IMR-90 (cell line): Measurements from ENCODE around the gene EFNA5. TPM values are rescaled to one million over a fixed set of nuclear protein-coding genes. Genes with fewer than 3 reads are reported as not detected.

Experiments
- ATAC-seq: fragments of 200-7000 bp; cut with Tn5 transposase; 2 replicates; pipeline ENCODE4 v1.9.1; 2020; ENCODE audit warnings: low read depth, mild to moderate bottlenecking, moderate library complexity
- BruUV-seq: library from RNA; stranded (reverse); fragments of 400-500 nt; replicated peaks from 2 replicates; lab custom pipeline; 2021; lab: Mats Ljungman, UMichigan
- CTCF ChIA-PET: fragments of 300-600 bp; formaldehyde crosslinking; extraction: SDS; loops from one replicate; lab custom pipeline; 2021; ENCODE audit warnings: antibody characterized with exemption; lab: Yijun Ruan, JAX
- POLR2A ChIA-PET: fragments of 300-600 bp; sonication (Branson Sonifier 250); formaldehyde crosslinking; loops from one replicate; lab custom pipeline; 2022; ENCODE audit warnings: antibody characterized with exemption; ENCODE audit not compliant: unreplicated experiment; lab: Charles Lee
- DNase-seq: peaks from one replicate; pipeline ENCODE4 v3.0.0; 2013
- H2AFZ ChIP-seq: replicated peaks from 2 replicates; pipeline ENCODE3; 2013; ENCODE audit warnings: low read length, mild to moderate bottlenecking; ENCODE audit not compliant: poor library complexity
- H2AK5ac ChIP-seq: 2 replicates; pipeline ENCODE4 v1.6.1; 2013; ENCODE audit warnings: low read depth, low read length, inconsistent platforms
- H2AK9ac ChIP-seq: replicated peaks from 2 replicates; pipeline ENCODE3; 2013; ENCODE audit warnings: mild to moderate bottlenecking, low read depth, low read length, moderate library complexity; ENCODE audit not compliant: poor library complexity
- H2BK120ac ChIP-seq: 2 replicates; pipeline ENCODE4 v1.6.1; 2013; ENCODE audit warnings: low read depth, low read length, inconsistent platforms
- H2BK15ac ChIP-seq: 3 replicates; pipeline ENCODE4 v1.6.1; 2013; ENCODE audit warnings: low read depth, low read length, inconsistent platforms
- H2BK20ac ChIP-seq: 2 replicates; pipeline ENCODE4 v1.6.1; 2013; ENCODE audit warnings: low read depth, mild to moderate bottlenecking, inconsistent platforms, low read length, moderate library complexity
- H2BK5ac ChIP-seq: 2 replicates; pipeline ENCODE4 v1.6.1; 2013; ENCODE audit warnings: mild to moderate bottlenecking, low read depth, low read length, inconsistent platforms; ENCODE audit not compliant: poor library complexity, severe bottlenecking
- H3K14ac ChIP-seq: replicated peaks from 2 replicates; pipeline ENCODE4 v1.6.1; 2013; ENCODE audit warnings: low read depth, low read length, inconsistent platforms
- H3K18ac ChIP-seq: 2 replicates; pipeline ENCODE4 v1.6.1; 2013; ENCODE audit warnings: low read depth, low read length, control low read depth
- H3K23ac ChIP-seq: 2 replicates; pipeline ENCODE4 v1.6.1; 2013; ENCODE audit warnings: low read depth, low read length, inconsistent platforms
- H3K27ac ChIP-seq: 2 replicates; pipeline ENCODE4 v1.5.1; 2013; ENCODE audit warnings: mild to moderate bottlenecking, control low read depth, low read length; ENCODE audit not compliant: insufficient read depth
- H3K27me3 ChIP-seq: 2 replicates; pipeline ENCODE4 v1.6.1; 2013; ENCODE audit warnings: low read length; ENCODE audit not compliant: control insufficient read depth, insufficient read depth
- H3K36me3 ChIP-seq: 2 replicates; pipeline ENCODE4 v1.6.1; 2013; ENCODE audit warnings: low read length, mixed read lengths; ENCODE audit not compliant: control insufficient read depth, insufficient read depth
- H3K4ac ChIP-seq: 2 replicates; pipeline ENCODE4 v1.6.1; 2013; ENCODE audit warnings: low read depth, low read length, inconsistent platforms
- H3K4me1 ChIP-seq: 2 replicates; pipeline ENCODE4 v1.6.1; 2013; ENCODE audit warnings: low read length, mixed read lengths; ENCODE audit not compliant: control insufficient read depth, insufficient read depth
- H3K4me2 ChIP-seq: 2 replicates; pipeline ENCODE4 v1.6.1; 2013; ENCODE audit warnings: low read depth, mild to moderate bottlenecking, control low read depth, low read length, moderate library complexity
- H3K4me3 ChIP-seq: 2 replicates; pipeline ENCODE4 v1.5.1; 2013; ENCODE audit warnings: low read depth, mild to moderate bottlenecking, control low read depth, low read length, moderate library complexity; ENCODE audit not compliant: insufficient read depth
- H3K56ac ChIP-seq: 2 replicates; pipeline ENCODE4 v1.6.1; 2013; ENCODE audit warnings: low read length, inconsistent platforms; ENCODE audit not compliant: insufficient read depth; ENCODE audit errors: extremely low read depth
- H3K79me1 ChIP-seq, 2 experiments: 2 replicates each; pipeline ENCODE4 v1.6.1; 2013; ENCODE audit warnings: low read length in 2 of 2, inconsistent platforms in 1 of 2, low read depth in 1 of 2
- H3K9ac ChIP-seq: 2 replicates; pipeline ENCODE4 v1.6.1; 2013; ENCODE audit warnings: low read depth, low read length, control low read depth
- H3K9me1 ChIP-seq: 2 replicates; pipeline ENCODE4 v1.6.1; 2013; ENCODE audit warnings: low read length, inconsistent platforms; ENCODE audit not compliant: insufficient read depth
- H3K9me3 ChIP-seq: 2 replicates; pipeline ENCODE4 v1.6.1; 2013; ENCODE audit warnings: low read length; ENCODE audit not compliant: control insufficient read depth, insufficient read depth
- H4K20me1 ChIP-seq: 2 replicates; pipeline ENCODE4 v1.6.1; 2013; ENCODE audit warnings: low read length, inconsistent platforms; ENCODE audit not compliant: insufficient read depth
- H4K5ac ChIP-seq: 2 replicates; pipeline ENCODE4 v1.6.1; 2013; ENCODE audit warnings: mild to moderate bottlenecking, low read depth, low read length, control low read depth
- H4K8ac ChIP-seq, 2 experiments: 2 replicates each; pipeline ENCODE4 v1.6.1; 2013; ENCODE audit warnings: low read depth in 2 of 2, low read length in 2 of 2, control low read depth in 1 of 2, inconsistent platforms in 1 of 2
- H4K91ac ChIP-seq: 2 replicates; pipeline ENCODE4 v1.6.1; 2013; ENCODE audit warnings: low read depth, low read length, inconsistent platforms; ENCODE audit not compliant: insufficient read depth
- BHLHE40 ChIP-seq: fragments of 150-350 bp; IDR thresholded peaks from 2 replicates; pipeline ENCODE4 v1.6.1; 2016; ENCODE audit warnings: mild to moderate bottlenecking, low read depth, low read length
- CEBPB ChIP-seq: IDR thresholded peaks from 2 replicates; pipeline ENCODE4 v1.6.1; 2012; ENCODE audit warnings: low read depth, low read length, improper control_type of control experiment
- CHD1 ChIP-seq: IDR thresholded peaks from 2 replicates; pipeline ENCODE4 v1.6.1; 2012; ENCODE audit warnings: low read depth, low read length, improper control_type of control experiment
- CTCF ChIP-seq: conservative IDR thresholded peaks from 2 replicates; pipeline ENCODE4 v1.5.1; 2012; ENCODE audit warnings: mild to moderate bottlenecking, low read depth, low read length, improper control_type of control experiment
- FOS ChIP-seq: fragments of 150-350 bp; IDR thresholded peaks from 2 replicates; pipeline ENCODE4 v1.6.1; 2016; ENCODE audit warnings: low read depth, low read length
- MAFK ChIP-seq: IDR thresholded peaks from 2 replicates; pipeline ENCODE4 v1.6.1; 2012; ENCODE audit warnings: low read depth, low read length, improper control_type of control experiment
- MAZ ChIP-seq: IDR thresholded peaks from 2 replicates; pipeline ENCODE4 v1.6.1; 2012; ENCODE audit warnings: low read depth, mild to moderate bottlenecking, low read length, improper control_type of control experiment, moderate library complexity, borderline replicate concordance
- MXI1 ChIP-seq: IDR thresholded peaks from 2 replicates; pipeline ENCODE4 v1.6.1; 2012; ENCODE audit warnings: low read depth, mild to moderate bottlenecking, low read length, moderate library complexity, borderline replicate concordance
- NFE2L2 ChIP-seq: fragments of 150-350 bp; IDR thresholded peaks from 2 replicates; pipeline ENCODE4 v1.6.1; 2016; ENCODE audit warnings: low read depth, mild to moderate bottlenecking, low read length
- POLR2A ChIP-seq: IDR thresholded peaks from 2 replicates; pipeline ENCODE4 v1.6.1; 2012; ENCODE audit warnings: mild to moderate bottlenecking, low read depth, low read length
- RAD21 ChIP-seq: IDR thresholded peaks from 2 replicates; pipeline ENCODE4 v1.6.1; 2012; ENCODE audit warnings: low read length, improper control_type of control experiment
- RCOR1 ChIP-seq: IDR thresholded peaks from 2 replicates; pipeline ENCODE4 v1.6.1; 2012; ENCODE audit warnings: mild to moderate bottlenecking, low read length, improper control_type of control experiment; ENCODE audit not compliant: insufficient replicate concordance
- RFX5 ChIP-seq: IDR thresholded peaks from 2 replicates; pipeline ENCODE4 v1.8.0; 2012; ENCODE audit warnings: low read depth, mild to moderate bottlenecking, low read length, moderate library complexity
- SMC3 ChIP-seq: fragments of 150-350 bp; IDR thresholded peaks from 2 replicates; pipeline ENCODE4 v1.6.1; 2016; ENCODE audit warnings: low read depth, mild to moderate bottlenecking, antibody characterized with exemption, low read length, moderate library complexity
- WGBS, 2 experiments: methylation state at CpG; one replicate each; pipeline versions ENCODE4 v1.1.5 to v1.1.7; 2013; ENCODE audit warnings: missing lambda C conversion rate in 2 of 2; ENCODE audit not compliant: insufficient read length in 1 of 2; ENCODE audit errors: extremely low coverage in 2 of 2; 5-methylcytosine and 5-hydroxymethylcytosine counted together
- dilution Hi-C: fragments of 300-500 bp; cut with HindIII; formaldehyde crosslinking; loops from one replicate; pipeline ENCODE4 v1.14.3; 2018; ENCODE audit warnings: low sequenced_read_pairs; ENCODE audit not compliant: unreplicated experiment
- in situ Hi-C: fragments of 300-500 bp; cut with MboI; formaldehyde crosslinking; loops from 3 replicates; pipeline ENCODE4 v1.14.3; 2019; ENCODE audit warnings: low sequenced_read_pairs, inconsistent platforms, mixed read lengths
- intact Hi-C: fragments of 100-400 bp; cut with micrococcal nuclease; formaldehyde crosslinking; loops from 2 replicates; pipeline ENCODE4 v1.10.0; 2022
- polyA plus RNA-seq, 3 experiments: library from polyadenylated mRNA; depleted of rRNA; stranded (reverse); fragments of >200 nt; gene quantifications; 2 replicates each; pipeline ENCODE4 v1.2.3, GENCODE V29; 2012; ENCODE audit warnings: low replicate concordance in 1 of 3
- total RNA-seq: library from RNA; depleted of rRNA; stranded (reverse); fragments of >200 nt; gene quantifications from 2 replicates; pipeline ENCODE4 v1.2.3, GENCODE V29; 2012
- TF ChIP-seq, protein P1 (sequence below): fragments of 150-350 bp; IDR thresholded peaks from 2 replicates; pipeline ENCODE4 v1.6.1; 2016; ENCODE audit warnings: low read depth, mild to moderate bottlenecking, low read length, moderate library complexity, borderline replicate concordance
- TF ChIP-seq, protein P2 (sequence below): fragments of 150-350 bp; IDR thresholded peaks from 2 replicates; pipeline ENCODE4 v1.6.1; 2017; ENCODE audit warnings: mild to moderate bottlenecking, antibody characterized with exemption, low read length, low read depth

Gene EFNA5
- total and polyA plus RNA-seq, 2 of the 4 experiments (the other 2 are of a cell fraction): 1.5 to 1.6 TPM

- no peaks in the 10 kb centered on the region for H4K20me1 ChIP-seq
- H2BK5ac ChIP-seq: no peak overlapping the region
- no peak overlapping the region for H3K4ac ChIP-seq
- POLR2A ChIA-PET: no interaction called here
- no CpG with 5 or more reads among the region's 3 CpGs for WGBS, 2 experiments
- TF ChIP-seq, protein P1, sequence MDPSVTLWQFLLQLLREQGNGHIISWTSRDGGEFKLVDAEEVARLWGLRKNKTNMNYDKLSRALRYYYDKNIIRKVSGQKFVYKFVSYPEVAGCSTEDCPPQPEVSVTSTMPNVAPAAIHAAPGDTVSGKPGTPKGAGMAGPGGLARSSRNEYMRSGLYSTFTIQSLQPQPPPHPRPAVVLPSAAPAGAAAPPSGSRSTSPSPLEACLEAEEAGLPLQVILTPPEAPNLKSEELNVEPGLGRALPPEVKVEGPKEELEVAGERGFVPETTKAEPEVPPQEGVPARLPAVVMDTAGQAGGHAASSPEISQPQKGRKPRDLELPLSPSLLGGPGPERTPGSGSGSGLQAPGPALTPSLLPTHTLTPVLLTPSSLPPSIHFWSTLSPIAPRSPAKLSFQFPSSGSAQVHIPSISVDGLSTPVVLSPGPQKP: no peak
- TF ChIP-seq CEBPB: no peak
- no peak for TF ChIP-seq FOS
- no peak for TF ChIP-seq CHD1
- TF ChIP-seq, protein P2, sequence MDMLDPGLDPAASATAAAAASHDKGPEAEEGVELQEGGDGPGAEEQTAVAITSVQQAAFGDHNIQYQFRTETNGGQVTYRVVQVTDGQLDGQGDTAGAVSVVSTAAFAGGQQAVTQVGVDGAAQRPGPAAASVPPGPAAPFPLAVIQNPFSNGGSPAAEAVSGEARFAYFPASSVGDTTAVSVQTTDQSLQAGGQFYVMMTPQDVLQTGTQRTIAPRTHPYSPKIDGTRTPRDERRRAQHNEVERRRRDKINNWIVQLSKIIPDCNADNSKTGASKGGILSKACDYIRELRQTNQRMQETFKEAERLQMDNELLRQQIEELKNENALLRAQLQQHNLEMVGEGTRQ: no peak
- no peak for TF ChIP-seq MAFK
- no peak for TF ChIP-seq CTCF
- TF ChIP-seq RAD21: no peak
- no peak for TF ChIP-seq MXI1
- no peak for TF ChIP-seq BHLHE40
- no peak for TF ChIP-seq RFX5
- TF ChIP-seq SMC3: no peak
- no peak for TF ChIP-seq NFE2L2
- no peak for TF ChIP-seq RCOR1
- TF ChIP-seq MAZ: no peak
- TF ChIP-seq POLR2A: no peak
- H3K4me2 ChIP-seq: no peak overlapping the region
- DNase-seq: no peak
- H3K4me1 ChIP-seq: no peaks in the 10 kb centered on the region
- H3K79me1 ChIP-seq: no peaks in the 10 kb centered on the region
- H3K9ac ChIP-seq: no peak overlapping the region
- no peak overlapping the region for H4K8ac ChIP-seq
- H2AFZ ChIP-seq: no peak overlapping the region
- in situ Hi-C loops: no loop called here
- H3K36me3 ChIP-seq: no peaks in the 10 kb centered on the region
- H3K18ac ChIP-seq: no peak overlapping the region
- no peaks in the 10 kb centered on the region for H3K27me3 ChIP-seq
- H3K23ac ChIP-seq: no peak overlapping the region
- CTCF ChIA-PET: interaction anchor here (1.4 kb wide), 1 partner anchor 23 kb away, joined by 4 read pairs; no protein-coding TSS in a partner anchor
- H2AK5ac ChIP-seq: no peak overlapping the region
- H2AK9ac ChIP-seq: no peak overlapping the region
- H4K91ac ChIP-seq: no peak overlapping the region
- intact Hi-C loops: no loop called here
- no peak overlapping the region for H2BK120ac ChIP-seq
- no peak overlapping the region for H2BK20ac ChIP-seq
- no peak overlapping the region for H3K14ac ChIP-seq
- H3K9me1 ChIP-seq: no peaks in the 10 kb centered on the region
- no peak overlapping the region for H2BK15ac ChIP-seq
- H3K56ac ChIP-seq: no peak overlapping the region
- no peak overlapping the region for H4K5ac ChIP-seq
- H3K27ac ChIP-seq: no peak overlapping the region
- no TSS peak for BruUV-seq
- H3K4me3 ChIP-seq: no peak overlapping the region
- no peaks in the 10 kb centered on the region for H3K9me3 ChIP-seq
- dilution Hi-C loops: no loop called here
- no peak for ATAC-seq
Measured at GRCh38 chr5:107403228-107403953, 267.3 kb downstream of the EFNA5 start.
